ENCODE data around the gene CD99L2.
"Not testable (repeated sequence)": the region's sequence is repeated elsewhere in the genome, so short reads cannot be mapped to it uniquely, and the experiment has no call there.

Gene CD99L2

DNA sequence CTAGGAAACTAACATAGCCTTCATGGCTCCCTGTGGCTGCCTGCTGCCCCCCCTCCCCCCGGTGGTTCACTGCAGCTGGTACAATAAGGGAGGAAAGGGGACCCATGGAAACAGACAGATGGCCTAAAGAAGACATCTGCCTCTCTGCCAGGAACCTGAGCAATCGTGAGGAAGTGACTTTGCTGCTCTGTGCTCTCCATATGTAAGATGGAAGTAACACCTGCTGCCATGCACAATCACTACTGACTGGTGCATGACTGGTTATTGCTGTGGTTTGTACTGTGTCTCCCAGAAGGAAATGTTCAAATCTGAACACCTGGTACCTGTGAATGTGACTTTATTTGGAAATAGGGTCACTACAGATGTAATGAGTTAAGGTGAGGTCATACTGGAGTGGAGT, 43.6 kb downstream of the CD99L2 start:
- no peak for DNase-seq
- ATAC-seq: no peak

DNA sequence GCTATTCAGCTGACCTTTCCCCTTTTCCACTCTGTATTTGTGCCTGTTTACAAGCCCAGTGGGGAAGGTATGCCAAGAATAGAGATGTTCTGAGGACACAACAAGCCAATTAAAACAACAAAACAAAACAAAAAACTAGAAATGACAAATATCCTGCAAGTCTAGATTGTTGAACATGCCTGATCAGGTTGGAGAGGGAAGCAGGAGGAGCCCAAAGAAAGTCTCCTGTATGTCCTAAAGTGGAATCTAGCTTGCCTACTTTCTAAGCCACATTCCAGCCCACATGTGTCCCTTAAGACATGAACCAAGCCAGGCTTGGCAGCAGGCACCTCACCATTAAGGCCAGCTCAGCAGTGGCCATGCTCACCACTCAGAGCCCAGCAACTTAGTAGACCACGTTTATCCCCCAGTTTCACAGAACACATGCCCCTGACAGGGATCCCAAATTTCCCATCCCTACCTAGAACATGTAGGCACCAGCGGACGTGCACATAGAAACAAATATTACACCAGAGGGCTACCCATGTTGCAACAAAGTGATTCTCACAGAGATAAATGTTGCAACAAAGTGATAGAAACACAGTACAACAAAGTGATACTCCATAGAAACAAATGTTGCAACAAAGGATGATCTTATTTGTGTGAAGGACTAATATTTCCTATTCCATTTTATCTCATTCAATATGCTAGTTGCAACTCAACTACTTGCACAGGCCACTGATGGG, 48.3 kb downstream of the CD99L2 start:
- ATAC-seq (no peak), DNase-seq (no peak)

DNA sequence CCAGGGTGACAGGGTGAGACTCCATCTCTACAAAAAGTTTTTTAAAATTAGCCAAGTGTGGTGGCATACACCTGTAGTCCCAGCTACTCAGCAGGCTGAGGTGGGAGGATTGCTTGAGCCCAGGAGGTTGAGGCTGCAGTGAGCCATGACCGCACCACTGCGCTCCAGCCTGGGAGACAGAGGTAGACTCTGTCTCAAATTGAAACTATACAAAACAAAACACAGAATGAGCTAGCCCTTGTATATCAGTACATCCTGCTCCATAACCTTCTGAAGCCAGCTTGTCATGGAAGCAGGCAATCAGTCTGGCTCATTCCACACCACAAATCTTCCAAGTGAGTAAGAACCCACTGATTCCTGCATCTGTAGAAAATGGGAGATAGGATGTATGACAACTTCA, 49.0 kb downstream of the CD99L2 start:
- no peak for ATAC-seq

DNA sequence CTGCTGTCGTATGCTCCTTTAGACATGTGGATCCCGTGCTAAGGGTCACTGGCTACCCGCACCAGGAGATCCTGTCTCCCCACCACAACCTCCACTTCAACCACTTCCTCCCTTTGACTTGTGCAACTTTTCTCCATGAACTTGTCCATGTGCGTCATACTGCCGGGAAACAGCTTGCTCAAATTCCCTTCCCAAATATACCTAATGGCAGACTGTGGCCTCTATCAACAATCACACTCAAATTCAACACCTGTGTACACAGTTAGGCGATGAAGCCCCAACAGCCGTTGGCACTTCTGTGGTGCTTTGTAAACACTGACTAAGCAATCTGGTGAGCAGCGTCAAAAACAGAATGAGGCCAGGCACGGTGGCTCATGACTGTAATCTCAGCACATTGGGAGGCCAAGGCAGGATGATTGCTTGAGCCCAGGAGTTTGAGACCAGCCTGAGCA, 49.5 kb downstream of the CD99L2 start:
- ATAC-seq (no peak), DNase-seq (no peak)

More for the DNA sequence above, 49.0 kb downstream of the CD99L2 start:
- DNase-seq: no peak

DNA sequence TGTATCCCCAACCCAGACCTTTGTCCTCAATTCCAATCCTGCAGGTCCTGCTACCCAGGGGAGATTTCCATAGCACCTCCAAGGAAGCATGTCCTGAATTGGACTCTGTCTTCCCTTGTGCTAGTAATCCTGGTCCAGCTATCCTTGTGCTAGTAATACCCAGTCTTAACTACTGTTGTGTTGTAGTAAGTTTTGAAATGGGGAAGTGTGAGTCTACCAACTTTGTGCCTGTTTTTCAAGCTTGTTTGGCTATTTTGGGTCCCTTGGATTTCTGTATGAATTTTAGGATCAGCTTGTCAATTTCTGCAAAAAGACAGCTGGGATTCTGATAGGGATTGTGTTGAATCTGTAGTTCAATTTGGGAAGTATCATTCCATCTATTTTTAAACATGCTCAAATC, 51.4 kb downstream of the CD99L2 start:
- ATAC-seq (no peak), DNase-seq (no peak)

DNA sequence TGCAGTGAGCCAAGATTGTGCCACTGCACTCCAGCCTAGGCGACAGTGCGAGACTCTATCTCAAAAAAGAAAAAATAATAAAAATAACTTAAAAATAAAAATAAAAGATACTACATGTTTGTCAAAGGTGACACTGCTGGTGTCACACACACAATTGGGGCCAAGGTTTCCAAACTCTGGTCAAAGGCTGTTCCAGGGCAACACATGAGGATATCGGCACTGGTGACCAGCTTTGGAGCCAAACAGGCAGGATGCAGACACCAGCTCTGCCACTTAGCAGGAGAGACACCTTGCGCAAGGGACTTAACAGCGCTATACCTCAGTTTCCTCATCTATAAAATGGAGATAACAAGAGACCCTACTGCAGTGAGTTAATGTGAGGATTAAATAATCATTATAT, 52.3 kb downstream of the CD99L2 start:
- ATAC-seq: no peak
- no peak for DNase-seq

DNA sequence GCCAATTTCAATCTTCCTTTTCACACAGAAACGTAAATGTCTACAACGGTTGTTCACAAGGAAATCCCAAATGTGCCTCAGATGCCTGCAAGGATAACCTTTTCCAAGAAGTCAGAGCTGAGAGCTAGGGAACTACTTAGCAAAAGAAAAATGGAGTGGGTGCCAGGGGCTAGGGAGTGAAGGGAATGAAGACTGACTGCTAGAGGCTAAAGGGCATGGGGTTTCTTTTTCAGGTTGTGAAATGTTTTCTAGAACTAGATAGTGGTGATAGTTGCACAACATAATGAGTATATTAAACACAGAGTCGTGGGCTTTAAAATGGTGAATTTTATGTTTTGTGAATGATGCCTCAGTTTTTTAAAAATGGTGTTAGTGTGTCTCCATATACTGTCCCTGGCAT, 53.4 kb downstream of the CD99L2 start:
- DNase-seq (no peak), ATAC-seq (no peak)

DNA sequence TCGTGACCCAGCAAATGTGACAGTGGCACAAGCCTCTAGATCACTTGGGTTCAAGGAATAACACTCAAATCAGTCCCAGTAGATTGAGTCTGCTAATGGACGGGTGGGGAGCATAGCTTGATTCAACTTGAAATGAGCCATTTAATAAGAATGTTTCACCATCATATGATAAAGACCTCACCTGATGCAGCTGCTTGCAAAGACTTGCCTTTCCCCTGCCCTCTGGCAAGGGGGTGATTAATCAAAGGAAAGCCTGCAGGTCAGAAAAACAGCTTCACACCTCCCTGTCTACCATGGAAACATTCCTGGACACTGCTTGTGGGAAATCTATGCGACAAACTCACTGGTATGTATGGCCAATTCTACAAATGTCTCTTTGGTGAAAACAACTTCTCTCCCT, 54.5 kb downstream of the CD99L2 start:
- DNase-seq (no peak), ATAC-seq (no peak)

DNA sequence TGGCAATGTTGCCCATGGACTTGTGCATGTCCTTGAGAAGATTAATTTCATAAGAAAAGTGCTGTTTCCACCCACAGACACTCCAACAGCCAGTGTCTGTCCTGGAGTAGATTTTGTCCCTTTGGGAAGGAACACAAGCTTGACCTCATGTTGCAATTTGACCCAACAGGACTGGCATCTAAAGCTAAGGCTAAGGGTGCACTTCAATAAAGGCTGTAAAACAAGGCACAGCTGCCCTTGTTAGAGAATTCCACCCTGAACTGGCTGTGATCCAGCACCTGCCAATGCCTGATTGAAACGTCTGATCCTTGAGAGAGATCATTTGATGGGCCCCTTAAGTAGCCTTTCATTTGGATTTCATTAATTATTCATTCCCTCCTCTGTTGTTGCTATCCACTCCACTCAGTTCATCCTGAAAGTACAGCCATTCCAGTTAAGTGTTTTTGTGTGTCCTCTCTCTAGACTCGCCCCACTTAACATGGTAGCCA, 56.2 kb downstream of the CD99L2 start:
- ATAC-seq: no peak
- no peak for DNase-seq

DNA sequence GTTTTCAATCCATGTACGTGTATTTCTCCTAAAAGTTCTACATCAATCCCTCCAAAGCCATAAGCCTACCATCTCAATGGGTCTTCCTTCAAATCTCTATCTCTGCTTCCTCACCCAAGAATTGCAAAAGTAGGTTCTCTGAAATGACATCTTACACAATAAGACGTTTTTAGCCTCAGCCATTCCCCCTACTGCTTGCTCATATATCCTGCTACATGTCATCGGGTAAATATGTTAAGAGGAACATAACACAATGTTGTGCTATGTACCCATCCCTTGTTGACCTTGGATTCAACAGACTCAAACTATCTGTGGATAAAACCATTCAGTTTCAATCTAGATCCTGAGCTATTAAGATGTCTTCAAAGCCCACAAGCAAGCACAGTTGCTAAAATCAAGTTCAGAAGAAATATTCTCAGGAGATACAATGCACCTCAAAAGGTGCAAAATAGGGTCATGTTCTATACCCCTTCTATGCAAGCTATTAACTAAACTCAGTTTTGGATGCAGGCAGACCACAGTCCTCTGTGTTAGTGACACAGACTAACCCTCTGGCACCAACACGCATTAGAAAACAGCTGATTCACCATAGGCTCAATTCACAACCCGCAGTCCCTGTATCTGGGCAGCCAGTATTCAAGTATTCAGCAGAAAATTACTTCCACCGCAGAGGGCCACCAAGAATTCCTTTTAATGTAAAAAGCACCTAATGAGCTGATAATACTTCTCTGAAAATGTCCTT, 56.8 kb downstream of the CD99L2 start:
- ATAC-seq: no peak
- no peak for DNase-seq

DNA sequence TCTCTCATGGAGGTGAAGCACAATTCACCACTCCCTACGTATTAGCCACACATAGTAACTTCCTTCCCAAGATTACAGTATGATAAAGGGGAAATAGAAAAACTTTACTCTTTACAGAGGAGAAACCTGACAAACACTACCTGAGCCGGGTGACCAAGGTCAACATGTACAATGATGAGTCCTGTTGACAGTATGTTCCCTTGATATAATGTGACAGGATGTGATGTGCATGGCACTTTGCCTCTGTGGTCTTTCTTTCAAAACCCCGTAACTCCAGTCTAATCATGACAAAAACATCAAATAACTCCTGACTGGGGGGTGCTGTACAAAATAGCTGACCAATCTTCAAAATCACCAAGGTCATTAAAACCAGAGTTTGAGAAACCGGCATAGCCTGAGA, 60.6 kb downstream of the CD99L2 start:
- DNase-seq: no peak

DNA sequence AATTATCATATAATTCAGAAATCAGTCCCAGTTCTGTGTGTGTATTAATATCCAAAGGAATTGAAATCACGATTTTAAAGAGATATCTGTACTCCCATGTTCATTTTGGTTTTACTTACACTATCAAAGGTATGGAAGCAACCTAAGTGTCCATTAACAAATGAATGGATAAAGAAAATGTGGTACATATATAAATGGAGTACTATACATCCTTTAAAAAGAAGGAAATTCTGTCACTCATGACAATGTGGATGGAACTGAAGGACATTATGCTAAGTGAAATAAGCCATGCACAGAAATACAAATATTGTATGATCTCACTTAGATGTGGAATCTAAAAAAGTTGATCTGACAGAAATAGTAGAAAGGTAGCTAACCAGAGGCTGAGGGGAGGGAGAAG, 63.8 kb downstream of the CD99L2 start:
- ATAC-seq (no peak), DNase-seq (no peak)

More for the DNA sequence above, 60.6 kb downstream of the CD99L2 start:
- ATAC-seq: no peak

DNA sequence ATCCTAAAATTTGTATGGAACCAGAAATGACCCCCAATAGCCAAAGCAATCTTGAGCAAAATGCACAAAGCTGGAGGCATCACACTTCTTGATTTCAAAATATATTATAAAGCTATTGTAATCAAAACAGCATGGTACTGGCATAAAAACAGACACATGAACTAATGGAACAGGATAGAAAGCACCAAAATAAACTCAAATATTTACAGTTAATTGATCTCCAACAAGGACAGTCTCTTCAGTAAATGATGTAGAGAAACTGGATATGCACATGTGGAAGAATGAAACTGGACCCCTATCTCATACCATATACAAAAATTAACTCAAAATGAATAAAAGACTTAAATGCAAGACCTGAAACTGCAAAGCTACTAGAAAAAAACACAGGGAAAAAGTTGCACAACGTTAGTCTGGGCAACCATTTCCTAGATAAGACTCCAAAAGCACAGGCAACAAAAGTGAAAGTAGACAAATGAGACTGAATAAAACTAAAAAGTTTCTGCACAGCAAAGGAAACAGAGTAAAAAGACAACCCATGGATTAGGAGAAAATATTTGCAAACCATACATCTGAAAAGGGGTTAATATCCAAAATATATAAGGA, 64.9 kb downstream of the CD99L2 start:
- ATAC-seq (no peak), DNase-seq (no peak)

DNA sequence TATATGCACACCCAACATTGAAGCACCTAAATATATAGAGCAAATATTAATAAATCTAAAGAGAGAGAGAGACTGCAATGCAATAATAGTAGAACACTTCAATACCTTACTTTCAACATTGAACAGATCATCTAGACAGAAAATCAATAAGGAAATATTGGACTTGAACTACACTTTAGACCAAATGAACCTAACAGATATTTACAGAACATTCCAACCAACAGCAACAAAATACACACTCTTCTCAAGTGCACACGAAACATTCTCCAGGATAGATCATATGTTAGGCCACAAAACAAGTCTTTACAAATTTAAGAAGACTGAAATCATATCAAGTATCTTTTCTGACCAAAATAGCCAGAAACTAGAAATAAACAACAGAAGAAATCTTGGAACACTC, 66.6 kb downstream of the CD99L2 start:
- ATAC-seq (no peak), DNase-seq (no peak)

DNA sequence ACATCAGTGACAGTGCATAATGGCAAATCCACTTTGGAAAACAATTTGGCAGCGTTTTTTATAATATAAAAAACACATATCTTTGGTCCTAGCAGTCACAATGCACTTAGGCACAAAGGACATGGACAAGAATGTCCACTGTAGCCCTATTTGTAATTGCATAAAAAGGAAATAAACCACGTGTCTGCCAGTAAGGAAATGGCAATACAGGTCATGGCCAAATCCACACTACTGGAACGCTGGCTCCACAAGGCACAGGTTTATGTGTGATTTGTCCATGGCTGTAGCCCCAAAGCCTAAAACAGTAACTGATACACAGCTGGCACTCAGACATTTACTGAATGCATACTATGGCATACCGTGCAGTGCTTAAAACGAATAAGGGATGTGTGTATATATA, 69.7 kb downstream of the CD99L2 start:
- DNase-seq (no peak), ATAC-seq (no peak)

DNA sequence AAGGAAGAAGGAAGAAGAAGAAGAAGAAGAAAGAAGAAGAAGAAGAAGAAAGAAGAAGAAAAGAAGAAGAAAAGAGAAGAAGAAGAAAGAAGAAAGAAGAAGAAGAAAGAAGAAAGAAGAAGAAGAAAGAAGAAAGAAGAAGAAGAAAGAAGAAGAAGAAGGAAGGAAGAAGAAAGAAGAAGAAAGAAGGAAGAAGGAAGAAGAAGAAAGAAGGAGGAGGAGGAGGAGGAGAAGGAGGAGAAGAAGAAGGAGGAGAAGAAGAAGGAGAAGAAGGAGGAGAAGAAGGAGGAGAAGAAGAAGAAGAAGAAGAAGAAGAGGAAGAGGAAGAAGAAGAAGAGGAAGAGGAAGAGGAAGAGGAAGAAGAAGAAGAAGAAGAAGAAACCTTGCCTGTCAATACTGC, 74.1 kb downstream of the CD99L2 start:
- ATAC-seq, DNase-seq: not testable (repeated sequence)

DNA sequence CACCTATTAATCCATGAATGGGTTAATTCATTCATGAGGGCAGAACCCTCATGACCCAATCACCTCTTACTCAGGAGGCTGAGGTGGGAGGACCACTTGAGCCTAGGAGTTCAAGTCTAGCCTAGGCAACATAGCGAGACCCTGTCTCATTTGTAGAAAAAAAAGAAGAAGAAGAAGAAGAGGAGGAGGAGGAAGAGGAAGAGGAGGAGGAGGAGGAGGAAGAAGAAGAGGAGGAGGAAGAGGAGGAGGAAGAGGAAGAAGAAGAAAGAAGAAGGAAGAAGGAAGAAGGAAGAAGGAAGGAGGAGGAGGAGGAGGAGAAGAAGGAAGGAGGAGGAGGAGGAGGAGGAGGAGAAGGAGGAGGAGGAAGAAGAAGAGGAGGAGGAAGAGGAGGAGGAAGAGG, 74.6 kb downstream of the CD99L2 start:
- not testable (repeated sequence) for DNase-seq, ATAC-seq

DNA sequence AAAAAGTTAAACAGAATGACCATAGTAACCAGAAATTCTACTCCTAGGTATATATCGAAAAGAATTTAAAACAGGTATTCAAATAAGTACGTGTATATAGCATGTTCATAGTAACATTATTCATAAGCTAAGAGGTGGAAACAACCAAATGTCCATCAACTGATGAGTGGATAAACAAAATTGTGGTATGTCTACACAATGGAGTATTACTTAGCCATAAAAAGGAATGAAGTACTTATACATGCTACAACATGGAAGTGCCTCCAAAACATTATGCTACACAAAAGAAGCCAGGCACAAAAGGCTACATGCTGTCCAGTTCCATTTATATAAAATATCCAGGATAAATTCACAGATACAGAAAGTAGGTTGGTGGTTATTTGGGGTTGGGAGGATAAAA, 76.5 kb downstream of the CD99L2 start:
- DNase-seq: no peak
- ATAC-seq: no peak

DNA sequence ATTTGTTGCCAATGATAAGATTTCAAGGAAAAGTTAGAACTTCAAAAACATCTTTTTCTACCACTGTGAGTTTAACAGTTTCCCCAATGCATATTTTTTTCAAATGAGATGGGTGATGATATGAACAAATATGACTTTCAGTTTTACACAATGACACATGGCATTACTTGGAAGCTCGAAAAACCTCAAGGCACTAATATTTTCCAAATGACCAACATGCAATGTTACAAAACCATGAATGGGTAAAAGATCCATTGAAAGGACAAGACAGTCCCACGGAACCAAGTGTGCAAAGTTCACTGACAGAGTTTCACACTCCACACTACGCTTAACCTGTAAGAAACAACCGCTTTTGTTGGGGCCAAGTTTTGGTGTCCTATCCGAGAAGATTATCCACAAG, 84.5 kb downstream of the CD99L2 start:
- ATAC-seq (peak; percentile 49), DNase-seq (no peak)

DNA sequence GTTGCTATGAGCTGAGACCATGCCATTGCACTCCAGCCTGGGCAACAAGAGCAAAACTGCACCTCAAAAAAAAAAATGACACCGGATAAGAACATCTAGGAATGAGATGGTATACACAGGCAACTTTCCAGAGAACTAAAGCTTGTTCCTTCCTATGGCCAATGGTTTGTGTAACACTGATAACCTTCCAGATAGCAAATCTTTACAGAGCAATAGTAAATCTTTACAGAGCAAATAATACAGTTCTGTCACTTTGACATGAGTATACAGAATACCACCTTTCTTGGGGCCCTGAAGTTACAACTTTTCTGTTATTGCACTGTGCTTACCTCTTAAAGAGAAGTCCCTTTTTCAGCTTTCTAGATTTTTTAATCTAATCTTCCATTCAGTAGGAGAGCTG, 91.6 kb downstream of the CD99L2 start:
- no peak for ATAC-seq
- DNase-seq: no peak

DNA sequence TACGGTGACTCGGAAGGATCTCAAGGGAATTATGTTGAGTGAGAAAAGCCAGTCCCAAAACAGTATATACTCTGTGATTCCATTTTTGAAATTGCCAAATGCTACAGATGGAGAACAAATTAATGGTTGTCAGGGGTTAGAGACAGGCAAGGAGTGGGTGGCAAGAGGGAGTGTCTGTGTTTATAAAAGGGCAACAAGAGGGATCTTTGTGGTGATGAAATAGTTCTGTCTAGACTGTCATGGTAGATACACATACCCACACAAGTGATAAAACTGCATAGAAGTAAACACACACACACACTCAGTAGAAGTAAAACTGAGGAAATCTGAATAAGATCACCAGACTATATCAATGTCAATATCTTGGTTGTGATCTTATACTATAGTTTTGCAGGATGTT, 92.7 kb downstream of the CD99L2 start:
- ATAC-seq: no peak
- no peak for DNase-seq

DNA sequence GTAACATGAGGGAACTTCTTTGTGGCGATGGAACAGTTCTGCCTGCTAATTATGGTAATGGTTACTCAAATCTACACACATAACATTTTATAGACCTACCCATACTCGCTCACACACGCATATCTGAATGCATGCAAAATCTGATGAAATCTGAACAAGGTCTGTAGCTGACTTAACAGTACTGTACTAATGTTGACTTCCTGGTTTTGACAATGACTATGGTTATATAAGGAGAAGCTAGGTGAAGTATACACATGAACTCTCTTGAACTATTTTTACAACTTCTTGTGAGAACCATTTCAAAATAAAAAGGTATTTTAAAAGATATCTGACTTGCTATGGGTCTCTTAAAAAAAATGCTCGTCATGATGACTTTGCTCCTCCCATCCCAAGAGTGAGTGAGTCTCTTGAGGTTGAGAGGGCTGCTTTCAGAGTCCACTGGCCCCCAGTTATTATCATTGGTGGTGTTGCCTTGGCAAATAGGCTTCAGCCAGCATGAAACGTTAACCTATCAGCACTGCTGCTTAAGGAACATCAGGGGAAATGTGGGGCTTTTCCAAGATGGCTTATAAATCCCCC, 105.4 kb downstream of the CD99L2 start:
- ATAC-seq (no peak), DNase-seq (no peak)

DNA sequence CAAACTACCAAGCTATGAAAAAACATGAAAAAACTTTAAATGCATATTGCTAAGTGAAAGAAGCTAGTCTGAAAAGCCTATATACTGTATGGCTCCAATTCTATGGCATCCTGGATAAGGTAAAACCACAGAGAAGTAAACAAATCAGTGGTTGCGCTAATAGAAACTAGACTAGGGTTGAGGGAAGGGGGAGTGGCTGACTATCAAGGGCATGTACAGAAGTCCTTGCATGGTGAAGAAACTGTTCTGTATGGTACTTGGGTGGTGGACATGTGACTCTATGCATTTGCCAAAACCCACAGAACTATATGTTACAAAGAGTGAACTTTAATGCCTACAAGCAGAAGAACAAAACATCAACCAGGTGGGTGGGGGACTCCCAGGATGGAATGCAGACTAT, 108.4 kb downstream of the CD99L2 start:
- ATAC-seq: no peak
- no peak for DNase-seq
